Measurements from ENCODE around the gene TCAF1. TPM values are rescaled to one million over a fixed set of nuclear protein-coding genes. Genes with fewer than 3 reads are reported as not detected.

Gene TCAF1
- total RNA-seq (100 to 1,000 TPM; 108 to 122 TPM), polyA plus RNA-seq (ENCODE audit: insufficient read length in 2 of 2) (100 to 1,000 TPM; 120 to 156 TPM)
- long read RNA-seq, donor 1, full-length matches to known transcripts = 4 of 31 reads
- long read RNA-seq, donor 1, partial matches to known transcripts = 22 of 31 reads
- long read RNA-seq, donor 1, other reads (novel, unspliced or antisense) = 5 of 31 reads
- long read RNA-seq, donor 2, partial matches to known transcripts = 0 of 3 reads
- long read RNA-seq, donor 2, other reads (novel, unspliced or antisense) = 0 of 3 reads
- long read RNA-seq, donor 3, partial matches to known transcripts = 6 of 7 reads
- long read RNA-seq, donor 3, other reads (novel, unspliced or antisense) = 0 of 7 reads
- long read RNA-seq, donor 4, full-length matches to known transcripts = 5 of 5 reads
- long read RNA-seq, donor 4, partial matches to known transcripts = 0 of 5 reads
- long read RNA-seq, donor 4, other reads (novel, unspliced or antisense) = 0 of 5 reads

DNA sequence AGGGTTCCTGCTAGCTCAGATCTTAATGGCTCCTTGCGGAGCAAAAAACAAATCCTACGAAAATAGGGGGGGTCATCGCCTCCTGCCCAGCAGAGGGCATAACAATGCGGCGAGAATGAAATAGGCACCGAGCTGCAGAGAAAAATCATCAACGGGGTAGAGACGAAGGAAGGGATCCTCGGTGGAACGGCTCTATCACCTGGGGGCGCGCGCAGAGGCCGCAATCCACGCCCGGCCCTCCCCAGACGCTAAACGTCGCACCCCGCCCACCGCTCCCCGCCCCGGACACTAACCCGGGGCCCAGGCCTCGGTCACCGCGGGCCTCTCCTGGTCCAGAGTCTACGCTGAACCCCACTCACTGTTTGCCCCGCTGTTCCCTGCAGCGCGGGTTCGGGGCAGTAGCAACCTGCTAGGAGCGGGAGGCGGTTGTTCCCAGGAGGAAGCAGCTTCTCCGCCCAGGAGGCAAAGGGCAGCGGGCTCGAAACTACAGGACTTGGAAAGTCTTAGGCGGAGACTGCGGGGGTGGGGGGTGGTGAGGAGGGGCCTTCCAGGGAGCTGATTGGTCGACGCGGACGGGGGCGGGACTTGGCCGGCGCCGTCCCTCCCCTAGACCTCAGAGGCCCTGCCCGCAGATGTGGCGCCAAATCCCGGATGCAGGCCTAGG is at the start of gene TCAF1:
Gene TCAF1, minus strand, starts transcription at position 509 of the 664 bp plus-strand sequence. CDS start 25,568 bp downstream, outside the sequence.
- no peaks in the 10 kb centered on the region for H3K27me3 ChIP-seq (ENCODE audit: control insufficient read depth, insufficient read depth, low read length)
- no peaks in the 10 kb centered on the region for H3K9me3 ChIP-seq (ENCODE audit: control insufficient read depth, insufficient read depth, low read length)
- WGBS (ENCODE audit: insufficient coverage) = 2% methylated on average over 47 of the region's 50 CpGs
- peak within 1 kb of the TSS; percentile 95 for H3K4me3 ChIP-seq (ENCODE audit: low read depth, low read length)
- peak; percentile 89 to 98 (median 94) for DNase-seq (ENCODE audit: low read depth in 4 of 6, low spot score in 6 of 6)
- H3K27ac ChIP-seq (ENCODE audit: low read depth, low read length) = peak within 1 kb of the TSS; percentile 98
- H3K36me3 ChIP-seq (ENCODE audit: control insufficient read depth, insufficient read depth, low read length) = no peaks in the 10 kb centered on the region
- peaks cover 11% of the 10 kb centered on the region for H3K4me1 ChIP-seq (ENCODE audit: control insufficient read depth, insufficient read depth, low read length)

DNA sequence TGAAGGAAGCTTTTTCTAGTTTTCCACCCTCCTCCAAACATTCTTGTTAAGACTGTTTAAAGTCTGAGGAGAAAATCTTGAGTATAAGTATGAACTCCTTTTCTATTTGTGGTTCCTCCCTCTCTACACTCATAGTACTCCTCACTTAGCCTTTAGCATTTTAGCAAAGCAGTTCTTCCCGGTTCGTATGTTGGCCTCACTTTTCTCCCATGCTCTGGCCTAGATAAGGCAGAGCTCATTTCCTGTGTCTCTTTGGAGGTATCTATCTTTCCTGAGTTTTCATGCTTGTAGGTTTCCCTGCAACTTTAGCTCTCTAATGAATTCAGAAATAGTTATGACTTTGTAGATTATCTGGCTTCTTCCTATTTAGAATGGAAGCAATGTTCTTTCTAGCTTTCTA is 46.8 kb upstream of the TCAF1 start:
- Histone ChIP-seq H3K36me3 (ENCODE audit: control insufficient read depth, insufficient read depth, low read length) (no peaks in the 10 kb centered on the region), H3K27ac (ENCODE audit: low read depth, low read length) (no peak overlapping the region), H3K9me3 (ENCODE audit: control insufficient read depth, insufficient read depth, low read length) (no peaks in the 10 kb centered on the region), H3K4me1 (ENCODE audit: control insufficient read depth, insufficient read depth, low read length) (no peaks in the 10 kb centered on the region), H3K27me3 (ENCODE audit: control insufficient read depth, insufficient read depth, low read length) (no peaks in the 10 kb centered on the region), H3K4me3 (ENCODE audit: low read depth, low read length) (no peak overlapping the region)
- WGBS (ENCODE audit: insufficient coverage) = no CpG with 5 or more reads among the region's 2 CpGs
- no peak for DNase-seq (ENCODE audit: low read depth in 4 of 6, low spot score in 6 of 6)

DNA sequence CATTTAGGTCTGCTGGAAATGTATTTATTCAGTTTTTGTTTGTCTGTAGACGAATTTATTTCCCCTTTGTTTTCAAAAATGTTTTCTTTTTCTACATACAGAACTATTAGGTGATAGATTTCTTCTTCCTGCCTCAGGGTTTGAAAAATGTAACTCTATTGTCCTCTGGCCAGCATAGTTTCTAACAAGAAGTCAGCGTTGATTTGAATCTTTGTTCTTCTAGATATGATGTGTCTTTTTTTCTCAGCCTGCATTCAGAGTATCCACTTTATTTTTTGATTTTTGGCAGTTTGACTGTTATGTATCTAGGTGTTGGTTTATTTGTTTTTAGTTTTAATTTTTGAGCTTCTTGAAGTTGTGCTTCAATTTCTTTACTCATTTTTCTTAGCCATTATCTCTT is 45.1 kb upstream of the TCAF1 start:
- H3K27me3 ChIP-seq (ENCODE audit: control insufficient read depth, insufficient read depth, low read length) = no peaks in the 10 kb centered on the region
- no CpG with 5 or more reads among the region's 2 CpGs for WGBS (ENCODE audit: insufficient coverage)
- DNase-seq (ENCODE audit: low read depth in 4 of 6, low spot score in 6 of 6) = no peak
- H3K27ac ChIP-seq (ENCODE audit: low read depth, low read length) = no peak overlapping the region
- H3K4me1 ChIP-seq (ENCODE audit: control insufficient read depth, insufficient read depth, low read length) = no peaks in the 10 kb centered on the region
- no peaks in the 10 kb centered on the region for H3K9me3 ChIP-seq (ENCODE audit: control insufficient read depth, insufficient read depth, low read length)
- H3K36me3 ChIP-seq (ENCODE audit: control insufficient read depth, insufficient read depth, low read length) = no peaks in the 10 kb centered on the region
- no peak overlapping the region for H3K4me3 ChIP-seq (ENCODE audit: low read depth, low read length)

- H3K4me1 ChIP-seq (ENCODE audit: control insufficient read depth, insufficient read depth, low read length) = no peaks in the 10 kb centered on the region
- no peaks in the 10 kb centered on the region for H3K9me3 ChIP-seq (ENCODE audit: control insufficient read depth, insufficient read depth, low read length)
- no CpG with 5 or more reads among the region's 4 CpGs for WGBS (ENCODE audit: insufficient coverage)
- no peak overlapping the region for H3K4me3 ChIP-seq (ENCODE audit: low read depth, low read length)
- H3K36me3 ChIP-seq (ENCODE audit: control insufficient read depth, insufficient read depth, low read length) = no peaks in the 10 kb centered on the region
- no peak overlapping the region for H3K27ac ChIP-seq (ENCODE audit: low read depth, low read length)
- DNase-seq (ENCODE audit: low read depth in 4 of 6, low spot score in 6 of 6) = no peak
- no peaks in the 10 kb centered on the region for H3K27me3 ChIP-seq (ENCODE audit: control insufficient read depth, insufficient read depth, low read length)
These were observed 43.4 kb upstream of the TCAF1 start for GRCh38 chr7:143945423-143945822.

DNA sequence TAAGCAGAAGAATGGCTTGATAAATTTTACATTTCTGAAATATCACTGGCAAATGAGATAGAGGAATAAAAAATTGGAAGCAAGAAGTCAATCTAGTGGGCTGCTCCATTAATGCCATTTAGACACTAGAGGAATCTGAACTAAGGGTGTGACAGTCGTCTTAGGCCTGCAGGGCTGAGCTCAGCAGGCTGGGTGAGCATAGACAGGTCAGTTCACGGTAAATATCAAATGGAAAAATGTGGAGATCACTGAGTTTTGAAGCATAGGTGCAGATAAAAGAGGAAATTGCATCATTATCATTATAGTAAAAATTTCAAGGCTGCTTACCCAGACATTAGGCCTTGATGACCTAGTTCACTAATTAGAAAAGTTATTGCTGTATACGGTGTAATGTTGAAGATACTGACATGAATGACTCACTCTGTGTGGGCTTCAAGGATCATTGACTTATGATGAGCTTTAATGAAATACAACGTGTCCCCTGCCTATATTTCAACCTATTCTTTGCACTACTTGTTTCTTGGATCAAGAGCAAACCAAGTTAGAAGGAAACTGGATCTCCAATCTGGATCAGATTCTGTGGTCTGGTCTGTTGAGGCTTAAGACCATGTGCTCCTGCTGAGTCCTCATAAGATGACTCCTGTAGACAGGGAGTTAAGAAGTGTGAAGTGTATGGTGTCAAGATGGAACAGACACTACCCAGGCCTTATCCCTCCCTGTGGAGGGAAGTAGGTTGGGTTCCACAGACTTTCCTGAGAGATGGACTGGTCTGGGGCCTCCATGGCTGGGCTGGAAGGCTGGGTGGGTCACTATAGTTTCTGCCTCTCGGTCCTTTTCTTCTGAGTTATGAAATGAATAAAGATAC is 36.6 kb upstream of the TCAF1 start:
- H3K27ac ChIP-seq (ENCODE audit: low read depth, low read length) = no peak overlapping the region
- H3K27me3 ChIP-seq (ENCODE audit: control insufficient read depth, insufficient read depth, low read length) = no peaks in the 10 kb centered on the region
- WGBS (ENCODE audit: insufficient coverage) = 71% methylated on average over 2 of the region's 5 CpGs
- H3K9me3 ChIP-seq (ENCODE audit: control insufficient read depth, insufficient read depth, low read length) = no peaks in the 10 kb centered on the region
- H3K4me3 ChIP-seq (ENCODE audit: low read depth, low read length) = no peak overlapping the region
- H3K4me1 ChIP-seq (ENCODE audit: control insufficient read depth, insufficient read depth, low read length) = no peaks in the 10 kb centered on the region
- H3K36me3 ChIP-seq (ENCODE audit: control insufficient read depth, insufficient read depth, low read length) = no peaks in the 10 kb centered on the region
- DNase-seq (ENCODE audit: low read depth in 4 of 6, low spot score in 6 of 6) = peak in 1 of 6 donors; percentile 14

DNA sequence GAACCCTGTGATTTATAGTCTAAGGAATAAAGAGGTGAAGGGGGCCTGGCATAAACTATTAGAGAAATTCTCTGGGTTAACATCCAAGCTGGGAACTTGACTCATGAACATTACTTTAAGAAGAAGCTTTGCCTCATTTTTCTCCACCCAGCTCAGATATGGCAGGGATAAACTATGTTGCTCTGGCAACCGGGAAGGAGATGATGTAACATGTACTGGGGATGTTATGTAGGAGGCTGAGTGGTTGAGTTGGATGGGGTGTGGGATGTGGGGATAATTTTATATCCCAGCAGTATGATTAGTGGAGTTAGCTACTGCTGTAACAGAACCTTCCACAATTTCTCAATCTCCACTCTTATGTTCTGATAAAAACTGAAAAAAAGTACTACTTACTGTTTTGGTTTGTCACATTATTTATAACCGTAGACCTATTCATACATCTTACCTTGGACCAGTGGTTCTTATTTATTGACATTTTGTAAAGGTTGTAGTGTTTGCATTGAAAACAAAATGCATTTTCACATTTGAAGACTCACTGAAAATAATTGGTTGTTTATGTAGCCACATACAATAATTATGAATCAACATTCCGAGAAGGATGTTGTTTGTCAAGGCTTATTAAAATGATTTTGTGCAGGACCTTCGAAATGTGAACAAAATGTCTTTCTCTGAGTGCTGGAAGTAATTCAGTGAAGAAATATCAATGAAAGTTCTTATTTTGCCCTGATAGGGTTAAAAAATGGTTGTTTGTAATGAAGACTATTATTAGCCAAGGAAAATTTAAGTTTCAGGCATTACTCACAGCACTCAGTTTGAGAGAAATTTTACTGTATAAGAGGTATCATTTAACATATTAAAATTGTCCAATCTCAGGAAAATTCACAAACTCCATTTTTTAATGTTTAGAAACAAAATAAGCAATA is 34.4 kb upstream of the TCAF1 start:
- H3K27ac ChIP-seq (ENCODE audit: low read depth, low read length) = no peak overlapping the region
- H3K4me3 ChIP-seq (ENCODE audit: low read depth, low read length) = no peak overlapping the region
- no peaks in the 10 kb centered on the region for H3K9me3 ChIP-seq (ENCODE audit: control insufficient read depth, insufficient read depth, low read length)
- no peak for DNase-seq (ENCODE audit: low read depth in 4 of 6, low spot score in 6 of 6)
- no CpG with 5 or more reads among the region's 4 CpGs for WGBS (ENCODE audit: insufficient coverage)
- H3K27me3 ChIP-seq (ENCODE audit: control insufficient read depth, insufficient read depth, low read length) = no peaks in the 10 kb centered on the region
- H3K36me3 ChIP-seq (ENCODE audit: control insufficient read depth, insufficient read depth, low read length) = no peaks in the 10 kb centered on the region
- H3K4me1 ChIP-seq (ENCODE audit: control insufficient read depth, insufficient read depth, low read length) = no peaks in the 10 kb centered on the region

GRCh38 chr7:143934526-143935325 is 32.8 kb upstream of the TCAF1 start, which contains the start of gene OR2F2:
TSS of gene OR2F2 (plus strand) at chr7:143935233. CDS start at chr7:143935233, 0 bp downstream.
- Histone ChIP-seq H3K4me3 (ENCODE audit: low read depth, low read length) (no peak within 1 kb of the TSS), H3K4me1 (ENCODE audit: control insufficient read depth, insufficient read depth, low read length) (no peaks in the 10 kb centered on the region), H3K27me3 (ENCODE audit: control insufficient read depth, insufficient read depth, low read length) (no peaks in the 10 kb centered on the region), H3K9me3 (ENCODE audit: control insufficient read depth, insufficient read depth, low read length) (no peaks in the 10 kb centered on the region), H3K27ac (ENCODE audit: low read depth, low read length) (no peak within 1 kb of the TSS), H3K36me3 (ENCODE audit: control insufficient read depth, insufficient read depth, low read length) (no peaks in the 10 kb centered on the region)
- DNase-seq (ENCODE audit: low read depth in 4 of 6, low spot score in 6 of 6) = no peak
- WGBS (ENCODE audit: insufficient coverage) = 83% methylated on average over 1 of the region's 3 CpGs

GRCh38 chr7:143931739-143932138 is 29.8 kb upstream of the TCAF1 start:
- Histone ChIP-seq H3K27ac (ENCODE audit: low read depth, low read length) (no peak overlapping the region), H3K4me1 (ENCODE audit: control insufficient read depth, insufficient read depth, low read length) (no peaks in the 10 kb centered on the region), H3K27me3 (ENCODE audit: control insufficient read depth, insufficient read depth, low read length) (no peaks in the 10 kb centered on the region), H3K9me3 (ENCODE audit: control insufficient read depth, insufficient read depth, low read length) (no peaks in the 10 kb centered on the region), H3K4me3 (ENCODE audit: low read depth, low read length) (no peak overlapping the region), H3K36me3 (ENCODE audit: control insufficient read depth, insufficient read depth, low read length) (no peaks in the 10 kb centered on the region)
- DNase-seq (ENCODE audit: low read depth in 4 of 6, low spot score in 6 of 6) = no peak
